Neural crest cell (in vitro differentiated cells): ENCODE results near the gene HOXB3. TPM values are rescaled to one million over a fixed set of nuclear protein-coding genes. Genes with fewer than 3 reads are reported as not detected.
A peak's percentile ranks its signal among the peaks of the same experiment; 100 is the strongest.

Source experiments
- DNase-seq: peaks from one replicate; pipeline ENCODE4 v3.0.0; 2021; ENCODE audit warnings: low read depth, mixed read lengths, low spot score
- H3K27ac Mint-ChIP-seq: one replicate; pipeline ENCODE4 v1.8.0; 2021; ENCODE audit warnings: mild to moderate bottlenecking, mixed read lengths; ENCODE audit not compliant: unreplicated experiment
- H3K27me3 Mint-ChIP-seq: 2 replicates; pipeline ENCODE4 v1.8.0; 2021; ENCODE audit warnings: low read depth, mild to moderate bottlenecking, mixed read lengths
- H3K36me3 Mint-ChIP-seq: 2 replicates; pipeline ENCODE4 v1.8.0; 2021; ENCODE audit warnings: low read depth, mild to moderate bottlenecking, mixed read lengths
- H3K4me1 Mint-ChIP-seq: 2 replicates; pipeline ENCODE4 v1.8.0; 2021; ENCODE audit warnings: mixed read lengths
- H3K4me3 Mint-ChIP-seq: one replicate; pipeline ENCODE4 v1.8.0; 2021; ENCODE audit warnings: mild to moderate bottlenecking, mixed read lengths
- H3K9me3 Mint-ChIP-seq: 2 replicates; pipeline ENCODE4 v1.8.0; 2021; ENCODE audit warnings: mixed read lengths
- total RNA-seq: library from RNA; stranded (reverse); gene quantifications from 2 replicates; pipeline ENCODE4 v1.2.1, GENCODE V29; 2021
- TF ChIP-seq, protein P1 (sequence below): fragments of 200-600 bp; sonication (generic); conservative IDR thresholded peaks from 2 replicates; pipeline ENCODE4 v1.5.0; 2021; ENCODE audit warnings: antibody characterized with exemption, mild to moderate bottlenecking

Gene HOXB3
- total RNA-seq, 1 donor from 2014 or later: 22.8 TPM

DNA sequence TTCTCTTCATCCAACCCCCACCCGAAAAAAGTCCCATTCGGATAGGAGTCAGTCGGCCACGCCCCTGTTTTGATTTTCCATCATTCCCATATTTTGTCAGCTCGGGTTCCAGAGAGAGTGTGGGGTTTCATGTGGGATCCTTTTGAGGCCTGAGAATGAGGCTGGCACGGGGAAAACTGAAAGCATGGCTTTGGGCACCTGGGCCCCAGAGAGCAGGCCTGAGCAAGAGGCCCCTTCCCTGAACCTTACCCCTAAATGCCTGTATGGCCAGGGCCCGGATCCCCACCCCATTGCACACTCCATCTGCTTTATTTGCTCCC is 7.3 kb downstream of the HOXB3 start:
- Mint-ChIP-seq H3K4me1 (peaks cover 42% of the 10 kb centered on the region), H3K9me3 (no peaks in the 10 kb centered on the region)

DNA sequence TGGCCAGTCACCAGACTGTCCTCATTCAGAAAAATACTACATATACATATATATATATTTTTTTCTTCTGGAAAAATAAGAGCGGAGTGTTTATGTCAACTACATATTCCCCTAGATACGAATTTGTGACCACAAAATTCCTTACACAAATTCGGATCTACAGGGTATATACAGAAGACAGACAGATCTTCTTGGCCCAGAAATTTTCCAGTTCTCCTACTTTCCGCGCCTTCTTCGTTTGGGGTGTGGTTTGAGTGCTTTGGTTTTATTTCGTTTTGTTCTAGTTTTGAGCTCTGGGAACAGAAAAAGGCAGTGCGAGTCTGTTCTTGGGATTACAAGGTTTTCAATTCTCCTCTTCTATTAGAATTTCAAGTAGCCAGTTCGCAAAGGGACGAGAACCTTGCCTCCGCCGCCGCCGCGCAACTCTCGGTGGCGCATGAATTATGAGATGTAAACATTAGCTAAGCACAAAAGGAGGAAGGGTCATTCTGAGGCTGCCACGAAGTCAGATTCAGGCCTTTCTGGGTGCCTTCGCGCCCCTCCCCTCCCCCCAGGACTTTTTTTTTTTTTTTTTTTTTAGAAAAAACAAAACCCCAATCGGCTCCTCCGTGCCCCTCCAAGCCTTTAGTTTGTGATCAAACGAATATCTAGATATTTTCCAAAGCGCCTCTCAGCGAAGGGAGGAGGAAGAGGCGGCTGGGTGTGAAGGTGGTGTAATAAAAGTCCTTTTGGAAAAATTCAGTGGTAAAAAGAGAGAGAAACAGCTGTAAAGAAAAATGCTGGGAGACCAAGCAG is 10.1 kb downstream of the HOXB3 start:
- no peak for DNase-seq
- Mint-ChIP-seq H3K9me3 (no peaks in the 10 kb centered on the region), H3K4me1 (peaks cover 29% of the 10 kb centered on the region), H3K27me3 (peaks cover 82% of the 10 kb centered on the region), H3K4me3 (peak overlapping the region; percentile 85), H3K36me3 (peaks cover 5% of the 10 kb centered on the region), H3K27ac (no peak overlapping the region)
- TF ChIP-seq, protein P1, sequence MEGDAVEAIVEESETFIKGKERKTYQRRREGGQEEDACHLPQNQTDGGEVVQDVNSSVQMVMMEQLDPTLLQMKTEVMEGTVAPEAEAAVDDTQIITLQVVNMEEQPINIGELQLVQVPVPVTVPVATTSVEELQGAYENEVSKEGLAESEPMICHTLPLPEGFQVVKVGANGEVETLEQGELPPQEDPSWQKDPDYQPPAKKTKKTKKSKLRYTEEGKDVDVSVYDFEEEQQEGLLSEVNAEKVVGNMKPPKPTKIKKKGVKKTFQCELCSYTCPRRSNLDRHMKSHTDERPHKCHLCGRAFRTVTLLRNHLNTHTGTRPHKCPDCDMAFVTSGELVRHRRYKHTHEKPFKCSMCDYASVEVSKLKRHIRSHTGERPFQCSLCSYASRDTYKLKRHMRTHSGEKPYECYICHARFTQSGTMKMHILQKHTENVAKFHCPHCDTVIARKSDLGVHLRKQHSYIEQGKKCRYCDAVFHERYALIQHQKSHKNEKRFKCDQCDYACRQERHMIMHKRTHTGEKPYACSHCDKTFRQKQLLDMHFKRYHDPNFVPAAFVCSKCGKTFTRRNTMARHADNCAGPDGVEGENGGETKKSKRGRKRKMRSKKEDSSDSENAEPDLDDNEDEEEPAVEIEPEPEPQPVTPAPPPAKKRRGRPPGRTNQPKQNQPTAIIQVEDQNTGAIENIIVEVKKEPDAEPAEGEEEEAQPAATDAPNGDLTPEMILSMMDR: no peak

More for the DNA sequence above, 7.3 kb downstream of the HOXB3 start:
- TF ChIP-seq, protein P1: no peak
- DNase-seq: no peak
- H3K27me3 Mint-ChIP-seq: peaks cover 98% of the 10 kb centered on the region
- H3K36me3 Mint-ChIP-seq: peaks cover 7% of the 10 kb centered on the region
- H3K4me3 Mint-ChIP-seq: peak overlapping the region; percentile 56
- no peak overlapping the region for H3K27ac Mint-ChIP-seq

DNA sequence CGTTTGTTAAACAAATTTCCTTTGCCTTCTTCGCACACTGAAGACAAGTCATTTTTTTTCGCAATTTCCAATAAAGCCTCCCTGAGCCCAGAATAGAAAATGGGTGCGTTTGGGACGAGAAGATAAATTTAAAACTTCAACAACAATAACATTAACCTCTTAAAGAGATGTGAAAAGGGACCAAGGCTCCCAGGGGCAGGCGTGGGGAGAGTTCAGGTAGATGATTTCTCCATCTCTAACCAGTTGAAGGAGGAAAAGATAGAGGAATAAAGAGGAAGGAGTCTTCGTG is 10.6 kb downstream of the HOXB3 start:
- DNase-seq: no peak
- Mint-ChIP-seq H3K9me3 (no peaks in the 10 kb centered on the region), H3K4me1 (peaks cover 27% of the 10 kb centered on the region), H3K27me3 (peaks cover 76% of the 10 kb centered on the region), H3K36me3 (peaks cover 5% of the 10 kb centered on the region), H3K27ac (no peak overlapping the region), H3K4me3 (peak overlapping the region; percentile 85)
- TF ChIP-seq, protein P1: no peak

DNA sequence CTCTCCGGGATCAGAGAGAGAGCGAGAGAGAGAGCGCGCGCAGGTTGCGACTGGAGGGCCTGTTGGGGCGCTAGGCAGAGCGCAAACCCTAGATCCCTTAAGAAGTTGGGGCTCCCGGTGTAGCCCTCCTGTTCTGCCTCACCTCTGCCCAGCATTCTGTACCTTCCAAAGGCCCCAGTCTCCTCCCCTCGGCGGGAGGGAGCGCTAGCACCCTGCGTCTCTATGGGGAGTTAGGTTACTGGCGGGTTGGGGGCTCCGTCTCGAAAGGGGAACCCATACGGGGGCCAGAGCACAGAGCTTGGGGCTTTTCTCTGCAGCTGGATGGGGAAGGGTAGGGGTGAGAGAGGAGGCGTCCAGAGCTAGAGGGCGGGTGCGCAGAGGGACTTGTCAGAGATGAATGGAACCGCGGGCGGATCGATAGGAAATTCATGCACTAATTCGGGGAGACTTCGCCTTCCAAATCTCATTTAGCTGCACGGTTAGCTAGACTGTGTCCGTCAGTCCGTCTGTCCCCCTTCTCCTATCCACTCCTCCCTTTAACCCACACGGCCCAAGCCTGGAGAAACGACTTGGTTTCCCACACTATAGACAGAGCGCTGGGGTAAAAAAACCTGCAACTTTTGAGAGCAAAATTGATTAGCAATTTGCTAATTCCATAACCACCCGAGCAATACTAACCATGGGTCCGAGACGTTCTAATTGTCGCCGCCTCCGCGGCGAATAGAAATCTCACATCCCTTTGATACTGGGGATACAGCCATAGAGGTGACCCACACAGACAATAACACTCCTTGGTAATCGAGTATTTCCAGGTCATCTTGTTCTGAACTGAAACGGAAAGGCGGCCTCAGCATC is 11.2 kb downstream of the HOXB3 start:
- Mint-ChIP-seq H3K4me1 (peaks cover 25% of the 10 kb centered on the region), H3K4me3 (peak overlapping the region; percentile 85), H3K9me3 (no peaks in the 10 kb centered on the region), H3K36me3 (peaks cover 5% of the 10 kb centered on the region), H3K27ac (no peak overlapping the region), H3K27me3 (peaks cover 71% of the 10 kb centered on the region)
- TF ChIP-seq, protein P1: no peak
- no peak for DNase-seq

DNA sequence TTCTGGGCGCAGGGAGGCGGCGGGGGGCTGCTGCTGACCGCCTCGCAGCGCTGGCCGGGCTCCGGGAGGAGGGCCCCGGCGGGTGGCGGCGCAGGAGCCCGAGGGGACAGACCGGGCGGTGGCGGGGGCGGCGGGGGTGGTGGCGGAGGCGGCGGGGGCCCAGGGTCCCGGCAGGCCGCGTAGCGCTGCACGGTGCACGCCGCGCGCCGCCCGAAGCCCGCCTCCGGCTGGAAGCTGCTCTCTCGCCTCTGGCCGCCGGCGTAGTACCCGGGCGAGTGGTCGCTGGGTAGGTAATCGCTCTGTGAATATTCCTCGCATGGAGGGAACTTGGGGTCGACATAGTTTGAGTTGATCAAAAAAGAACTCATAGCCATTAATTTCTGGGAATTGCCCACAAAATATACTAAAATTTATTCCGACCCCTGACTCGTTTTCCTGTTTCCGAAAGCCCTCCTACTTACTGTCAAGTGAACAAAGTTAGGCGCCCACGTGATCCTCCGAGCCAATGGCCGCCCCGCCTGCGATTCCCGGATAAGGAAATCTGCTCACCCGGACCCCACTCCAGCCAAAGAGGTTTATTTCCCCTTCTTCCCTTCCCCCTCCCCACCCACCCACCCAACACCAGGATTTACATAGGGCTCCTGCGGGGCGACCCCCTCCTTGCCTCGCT is 12.0 kb downstream of the HOXB3 start, which contains the start of gene HOXB4:
TSS of gene HOXB4 (minus strand) at position 405 of the 670 bp plus-strand sequence. CDS start at position 374, 31 bp downstream.
- peak within 1 kb of the TSS; percentile 87 for H3K27ac Mint-ChIP-seq

More for the DNA sequence above, 12.0 kb downstream of the HOXB3 start, which contains the start of gene HOXB4:
- DNase-seq: peak; percentile 51
- TF ChIP-seq, protein P1: no peak
- Mint-ChIP-seq H3K9me3 (no peaks in the 10 kb centered on the region), H3K36me3 (peaks cover 2% of the 10 kb centered on the region), H3K4me1 (peaks cover 23% of the 10 kb centered on the region), H3K4me3 (peak within 1 kb of the TSS; percentile 90), H3K27me3 (peaks cover 63% of the 10 kb centered on the region)
